ENCODE measurements around the gene ZNF655.

DNA sequence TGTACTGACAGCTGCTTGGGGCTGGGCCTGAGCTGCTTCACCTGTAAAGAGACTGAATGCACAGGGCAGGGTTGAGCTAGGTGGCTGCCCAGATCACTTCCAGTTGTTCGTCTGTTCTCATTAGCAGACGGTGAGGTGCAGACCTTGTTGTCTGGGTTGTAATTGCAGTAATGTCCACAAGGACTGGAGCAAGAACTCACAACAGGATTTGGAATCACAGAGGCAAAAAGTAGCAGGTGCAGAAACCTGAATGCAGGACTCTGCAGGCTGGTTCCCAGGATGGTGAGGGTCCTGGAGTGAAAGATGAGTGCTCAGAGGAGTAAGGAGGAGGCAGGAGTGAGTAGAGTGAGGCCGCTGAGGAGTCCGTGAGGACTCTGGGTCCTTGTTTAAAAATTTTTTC lies 67.5 kb downstream of the ZNF655 start:
- TF ChIP-seq CTCF (IDR thresholded peaks at IDR 0.05; ENCODE audit: low read depth, low read length, poor library complexity, severe bottlenecking) (no peak), EZH2phosphoT487 (IDR thresholded peaks at IDR 0.05; ENCODE audit: borderline replicate concordance, low read length) (no peak)

Data from DOHH2 (cell line).